GM19395 (cell line): ENCODE results near the gene TBC1D12.
"Not testable (repeated sequence)": the region's sequence is repeated elsewhere in the genome, so short reads cannot be mapped to it uniquely, and the experiment has no call there.

Experiments used
- ATAC-seq: cut with Tn5 transposase; IDR thresholded peaks from one replicate; pipeline ENCODE4 v1.9.1; 2021; ENCODE audit warnings: mild to moderate bottlenecking, moderate library complexity; ENCODE audit not compliant: unreplicated experiment

Gene TBC1D12

GRCh38 chr10:94402204-94402842 is at the start of gene TBC1D12:
TBC1D12 (plus strand) TSS chr10:94402541; CDS start chr10:94402614, 73 bp downstream.
- peak; percentile 70 for ATAC-seq

- no peak for ATAC-seq
Measured at GRCh38 chr10:94353336-94353735, 49.0 kb upstream of the TBC1D12 start.

GRCh38 chr10:94355841-94356240 is 46.5 kb upstream of the TBC1D12 start:
- no peak for ATAC-seq

GRCh38 chr10:94357193-94357592 is 45.1 kb upstream of the TBC1D12 start:
- ATAC-seq: no peak

- ATAC-seq: no peak
Measured at GRCh38 chr10:94358480-94358879, 43.9 kb upstream of the TBC1D12 start.

DNA sequence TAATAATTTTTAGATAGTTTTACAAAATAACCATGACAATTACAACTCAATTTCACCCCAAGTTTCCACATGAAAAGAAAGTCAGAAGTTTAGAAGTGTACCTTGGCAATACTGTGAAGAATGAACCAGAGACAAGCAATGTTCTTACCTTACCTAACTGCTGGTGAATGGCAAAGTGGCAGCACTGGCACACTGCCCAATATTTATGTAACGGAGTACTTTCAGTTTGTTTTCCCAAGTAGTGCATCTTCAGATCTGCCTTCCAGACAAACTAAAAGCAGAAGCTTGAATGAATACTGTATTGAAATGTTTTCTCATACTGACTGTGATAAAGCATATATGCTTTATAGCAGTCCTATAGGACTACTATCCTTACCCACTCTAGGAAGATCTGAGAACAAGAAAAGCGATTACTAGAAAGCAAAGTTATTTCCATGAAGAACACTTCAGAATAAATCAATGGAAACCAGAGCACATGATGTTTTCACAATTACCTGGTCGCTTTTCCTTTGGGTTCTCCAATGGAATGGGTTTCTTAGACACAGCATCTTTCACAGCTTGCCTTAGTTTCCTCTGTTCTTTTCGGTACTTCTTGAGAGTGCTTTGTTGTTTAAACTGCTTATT is 41.1 kb upstream of the TBC1D12 start:
- no peak for ATAC-seq

DNA sequence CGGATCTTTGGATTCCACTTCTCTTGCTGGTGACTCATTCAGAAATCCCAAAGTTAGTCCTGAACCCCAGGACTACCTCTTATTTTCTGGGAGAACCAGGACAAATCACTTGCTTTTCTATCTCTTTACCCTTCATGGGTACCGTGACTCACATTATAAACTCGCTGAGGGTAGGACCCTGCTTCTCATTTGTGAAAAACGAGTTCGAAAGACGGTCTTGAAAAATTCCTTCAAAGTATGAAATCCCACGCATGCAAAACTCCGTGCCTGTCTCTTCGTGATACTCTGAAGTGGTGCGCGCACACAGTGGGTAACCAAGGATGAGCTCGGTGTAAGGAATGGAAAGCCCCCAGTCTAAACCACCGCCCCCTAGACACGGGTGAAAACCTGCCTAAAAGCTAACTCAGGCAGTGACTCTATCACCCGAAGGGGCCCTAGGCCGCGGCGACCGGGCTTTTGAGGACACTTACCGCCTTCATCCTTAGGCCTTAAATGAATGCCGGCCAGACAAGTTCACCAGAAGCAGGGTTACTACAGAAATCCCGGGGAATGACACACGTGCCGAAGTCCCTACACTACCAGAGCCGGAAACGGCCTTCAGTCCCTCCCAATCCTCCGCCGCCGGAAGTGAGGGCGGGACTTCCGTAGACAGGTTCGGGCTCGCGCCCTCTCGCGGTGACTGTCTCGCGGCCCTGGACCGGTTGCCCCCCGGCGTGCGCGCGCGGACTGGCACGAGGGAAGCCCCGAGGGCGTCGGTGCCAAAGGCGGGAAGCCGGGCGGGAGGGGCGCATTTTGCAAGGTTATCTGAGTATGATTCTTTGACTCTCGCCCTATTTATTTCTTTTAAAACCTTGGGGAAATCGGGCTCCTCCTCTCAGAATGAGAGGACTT is 39.7 kb upstream of the TBC1D12 start, which contains the start of gene NOC3L:
NOC3L (minus strand) TSS at position 580 of the 891 bp plus-strand sequence; CDS start at position 479, 101 bp downstream.
- ATAC-seq: peak; percentile 99

GRCh38 chr10:94363251-94363565 is 39.1 kb upstream of the TBC1D12 start:
- peak; percentile 36 for ATAC-seq

GRCh38 chr10:94364482-94364881 is 37.9 kb upstream of the TBC1D12 start:
- no peak for ATAC-seq

- ATAC-seq: no peak
Measured at GRCh38 chr10:94366382-94366781, 36.0 kb upstream of the TBC1D12 start.

GRCh38 chr10:94370501-94370900 is 31.8 kb upstream of the TBC1D12 start:
- no peak for ATAC-seq

- no peak for ATAC-seq
Measured at GRCh38 chr10:94375374-94375773, 27.0 kb upstream of the TBC1D12 start.

DNA sequence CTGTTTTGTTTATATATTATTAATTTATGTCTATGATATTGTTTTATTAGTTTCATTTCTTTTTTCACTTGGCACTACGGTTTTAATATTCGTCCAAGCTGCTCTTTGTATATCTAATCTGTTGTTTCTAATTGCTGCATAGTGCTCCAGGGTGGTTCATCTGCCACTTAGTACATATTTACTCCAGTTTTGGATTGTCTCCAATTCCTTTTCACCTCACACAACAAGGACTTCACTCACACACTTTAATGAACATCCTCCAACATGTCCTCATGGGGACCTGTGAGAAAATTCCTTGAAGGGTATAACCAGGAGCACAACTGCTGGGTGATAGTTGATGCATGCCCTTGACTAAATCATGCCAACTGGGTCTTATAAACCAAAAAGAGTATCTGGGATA is 25.5 kb upstream of the TBC1D12 start:
- ATAC-seq: no peak

GRCh38 chr10:94383530-94383929 is 18.8 kb upstream of the TBC1D12 start:
- ATAC-seq: no peak

GRCh38 chr10:94385733-94386132 is 16.6 kb upstream of the TBC1D12 start:
- not testable (repeated sequence) for ATAC-seq

DNA sequence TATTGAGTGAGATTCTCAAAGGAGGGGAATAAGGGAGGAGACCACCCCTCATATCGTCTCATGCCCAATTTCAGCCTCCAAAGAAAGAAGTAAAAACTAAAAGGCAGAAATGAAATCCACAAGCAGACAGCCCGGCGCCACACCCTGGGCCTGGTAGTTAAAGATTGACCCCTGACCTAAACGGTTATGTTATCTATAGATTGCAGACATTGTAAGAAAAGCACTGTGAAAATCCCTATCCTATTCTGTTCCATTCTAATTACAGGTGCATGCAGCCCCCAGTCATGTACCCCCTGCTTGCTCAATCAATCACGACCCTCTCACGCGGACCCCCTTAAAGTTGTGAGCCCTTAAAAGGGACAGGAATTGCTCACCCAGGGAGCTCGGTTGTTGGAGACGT is 10.2 kb upstream of the TBC1D12 start:
- not testable (repeated sequence) for ATAC-seq

GRCh38 chr10:94397549-94398370 is 4.6 kb upstream of the TBC1D12 start:
- ATAC-seq: no peak

- no peak for ATAC-seq
Measured at GRCh38 chr10:94398762-94399161, 3.6 kb upstream of the TBC1D12 start.

- no peak for ATAC-seq
Measured at GRCh38 chr10:94402843-94403379, 570 bp downstream of the TBC1D12 start.

DNA sequence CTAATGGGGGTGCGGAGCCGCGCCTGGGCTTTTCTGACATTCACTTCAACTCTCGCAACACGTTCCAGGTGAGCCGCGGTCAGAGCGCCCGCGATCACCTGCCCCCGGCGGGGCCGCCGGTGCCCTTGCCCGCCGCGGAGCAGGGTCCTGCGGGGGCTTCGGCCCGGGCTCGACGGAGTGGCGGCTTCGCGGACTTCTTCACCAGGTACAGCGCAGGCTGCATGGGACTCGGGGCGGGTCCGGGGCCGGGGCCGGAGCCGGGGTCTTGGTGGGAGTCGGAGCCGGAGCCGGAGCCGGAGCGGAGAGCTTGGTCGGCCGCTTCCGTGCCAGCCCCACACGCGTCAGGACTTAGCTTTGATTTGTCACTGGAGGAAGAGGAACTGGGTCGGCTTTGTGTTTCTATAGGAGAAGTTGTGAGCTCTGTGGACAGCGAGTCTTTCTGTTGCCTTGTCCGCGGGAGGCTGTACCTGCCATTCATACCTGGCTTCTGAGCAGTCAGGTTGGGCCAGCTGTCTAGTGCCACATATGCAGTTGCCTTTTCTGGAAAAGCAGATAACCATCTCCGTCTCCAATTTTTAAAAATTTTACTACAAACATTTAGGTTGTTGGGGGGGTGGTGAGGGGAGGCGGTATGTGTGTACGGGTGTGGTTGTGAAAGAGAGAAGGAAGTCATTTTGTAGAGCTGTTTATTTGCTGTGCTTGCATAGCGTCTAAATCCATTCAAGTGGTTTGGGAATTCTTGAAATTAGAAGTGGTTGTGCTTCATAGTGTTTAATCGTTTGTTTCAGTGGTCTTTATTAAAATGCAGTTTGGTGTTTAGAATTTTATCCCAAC is 1.3 kb downstream of the TBC1D12 start:
- peak; percentile 74 for ATAC-seq
